Measurements from ENCODE around the gene SPACA4. TPM values are rescaled to one million over a fixed set of nuclear protein-coding genes. Genes with fewer than 3 reads are reported as not detected.

Gene SPACA4
- total and polyA plus RNA-seq, 9 of the 15 experiments (the other 6 are each of a cell fraction or from before 2014, with no cell fraction given): not detected

- TF ChIP-seq ZBTB40 (IDR thresholded peaks at IDR 0.05) (peak; percentile 64), ZBTB40 (CRISPR knock-in tag; IDR thresholded peaks at IDR 0.05) (no peak), RAD21 (CRISPR knock-in tag; conservative IDR thresholded peaks at IDR 0.05 in 1 of 2, IDR thresholded peaks at IDR 0.05 in 1 of 2) (no peak), SNRNP70 (optimal IDR thresholded peaks at IDR 0.05; ENCODE audit: low read depth, low read length) (no peak), TFAP4 (CRISPR knock-in tag; IDR thresholded peaks at IDR 0.05; ENCODE audit: borderline replicate concordance) (no peak; the same call in 1 of the 2 replicates), KAT2B (IDR thresholded peaks at IDR 0.05; ENCODE audit: low read depth, low read length) (no peak), HNRNPUL1 (IDR thresholded peaks at IDR 0.05; ENCODE audit: low read length) (no peak), DPF2 (IDR thresholded peaks at IDR 0.05) (no peak), ATF7 (IDR thresholded peaks at IDR 0.05) (no peak)
These were observed 29.7 kb downstream of the SPACA4 start (continued) for GRCh38 chr19:48635966-48636858.
